Esophagus squamous epithelium (tissue), 4 donors: ENCODE data around the gene MINDY2.

Source experiments
- POLR2A ChIP-seq, 4 donors: fragments of 450-650 bp; IDR thresholded peaks; one replicate each; pipeline ENCODE4 v1.6.1; 2017; ENCODE audit warnings: antibody characterized with exemption in 4 of 4, mild to moderate bottlenecking in 4 of 4, moderate library complexity in 3 of 4
- TF ChIP-seq, protein P1 (sequence below), 6 experiments: fragments of 450-650 bp in 4 of 6; fragments of 200-600 bp in 2 of 6; sonication (generic) in 2 of 6; IDR thresholded peaks; one replicate each; pipeline ENCODE4 v1.5.1; 2016 to 2019; ENCODE audit warnings: antibody characterized with exemption in 6 of 6, mild to moderate bottlenecking in 4 of 6, moderate library complexity in 4 of 6

DNA sequence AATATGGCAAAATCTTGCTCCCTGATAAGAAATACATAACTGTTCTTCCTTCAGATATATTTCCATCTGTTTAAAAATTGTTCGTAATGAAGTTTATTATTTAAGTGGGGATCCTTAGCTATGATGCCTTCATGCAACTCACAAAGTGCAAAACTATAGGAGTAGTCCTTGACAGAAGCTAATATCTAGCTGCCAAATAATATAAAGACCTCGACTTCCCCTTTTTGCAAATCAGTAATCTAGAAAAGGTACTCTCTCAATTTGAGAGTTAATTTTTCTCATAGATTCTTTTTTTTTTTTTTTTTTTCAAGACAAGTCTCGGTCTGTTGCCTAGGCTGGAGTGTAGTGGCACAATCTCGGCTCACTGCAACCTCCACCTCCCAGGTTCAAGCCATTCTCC lies 139.4 kb downstream of the MINDY2 start:
- TF ChIP-seq, protein P1, sequence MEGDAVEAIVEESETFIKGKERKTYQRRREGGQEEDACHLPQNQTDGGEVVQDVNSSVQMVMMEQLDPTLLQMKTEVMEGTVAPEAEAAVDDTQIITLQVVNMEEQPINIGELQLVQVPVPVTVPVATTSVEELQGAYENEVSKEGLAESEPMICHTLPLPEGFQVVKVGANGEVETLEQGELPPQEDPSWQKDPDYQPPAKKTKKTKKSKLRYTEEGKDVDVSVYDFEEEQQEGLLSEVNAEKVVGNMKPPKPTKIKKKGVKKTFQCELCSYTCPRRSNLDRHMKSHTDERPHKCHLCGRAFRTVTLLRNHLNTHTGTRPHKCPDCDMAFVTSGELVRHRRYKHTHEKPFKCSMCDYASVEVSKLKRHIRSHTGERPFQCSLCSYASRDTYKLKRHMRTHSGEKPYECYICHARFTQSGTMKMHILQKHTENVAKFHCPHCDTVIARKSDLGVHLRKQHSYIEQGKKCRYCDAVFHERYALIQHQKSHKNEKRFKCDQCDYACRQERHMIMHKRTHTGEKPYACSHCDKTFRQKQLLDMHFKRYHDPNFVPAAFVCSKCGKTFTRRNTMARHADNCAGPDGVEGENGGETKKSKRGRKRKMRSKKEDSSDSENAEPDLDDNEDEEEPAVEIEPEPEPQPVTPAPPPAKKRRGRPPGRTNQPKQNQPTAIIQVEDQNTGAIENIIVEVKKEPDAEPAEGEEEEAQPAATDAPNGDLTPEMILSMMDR (IDR thresholded peaks at IDR 0.05) = no peak
- no peak for TF ChIP-seq POLR2A (IDR thresholded peaks at IDR 0.05)
